ENCODE data around the gene OSBPL2.

OSBPL2 gene

DNA sequence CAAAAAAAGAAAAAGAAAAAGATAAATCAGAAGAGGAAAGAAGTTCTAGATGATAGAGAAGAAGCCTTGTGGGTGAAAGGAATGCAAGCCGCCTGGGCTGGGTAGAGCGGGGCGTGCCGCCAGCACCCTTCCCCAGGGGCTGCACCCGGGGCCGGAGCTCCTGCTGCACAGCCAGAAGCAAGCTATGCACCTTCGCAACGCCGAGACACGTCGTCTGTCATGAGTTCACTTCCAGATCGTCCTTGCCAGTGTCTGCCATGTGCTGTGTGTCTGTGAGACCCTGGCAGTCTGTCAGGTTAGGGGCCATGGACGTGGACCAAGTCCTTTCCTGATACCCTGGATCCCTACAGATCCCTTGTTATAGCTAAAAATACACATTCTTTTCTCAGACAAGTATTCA is 38.9 kb downstream of the OSBPL2 start:
- TF ChIP-seq, protein P1, sequence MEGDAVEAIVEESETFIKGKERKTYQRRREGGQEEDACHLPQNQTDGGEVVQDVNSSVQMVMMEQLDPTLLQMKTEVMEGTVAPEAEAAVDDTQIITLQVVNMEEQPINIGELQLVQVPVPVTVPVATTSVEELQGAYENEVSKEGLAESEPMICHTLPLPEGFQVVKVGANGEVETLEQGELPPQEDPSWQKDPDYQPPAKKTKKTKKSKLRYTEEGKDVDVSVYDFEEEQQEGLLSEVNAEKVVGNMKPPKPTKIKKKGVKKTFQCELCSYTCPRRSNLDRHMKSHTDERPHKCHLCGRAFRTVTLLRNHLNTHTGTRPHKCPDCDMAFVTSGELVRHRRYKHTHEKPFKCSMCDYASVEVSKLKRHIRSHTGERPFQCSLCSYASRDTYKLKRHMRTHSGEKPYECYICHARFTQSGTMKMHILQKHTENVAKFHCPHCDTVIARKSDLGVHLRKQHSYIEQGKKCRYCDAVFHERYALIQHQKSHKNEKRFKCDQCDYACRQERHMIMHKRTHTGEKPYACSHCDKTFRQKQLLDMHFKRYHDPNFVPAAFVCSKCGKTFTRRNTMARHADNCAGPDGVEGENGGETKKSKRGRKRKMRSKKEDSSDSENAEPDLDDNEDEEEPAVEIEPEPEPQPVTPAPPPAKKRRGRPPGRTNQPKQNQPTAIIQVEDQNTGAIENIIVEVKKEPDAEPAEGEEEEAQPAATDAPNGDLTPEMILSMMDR (conservative IDR thresholded peaks at IDR 0.05; ENCODE audit: low read depth, low read length) = no peak
- H3K4me3 ChIP-seq (ENCODE audit: low read length) = no peak overlapping the region
- DNase-seq (ENCODE audit: low read depth) = no peak

DNA sequence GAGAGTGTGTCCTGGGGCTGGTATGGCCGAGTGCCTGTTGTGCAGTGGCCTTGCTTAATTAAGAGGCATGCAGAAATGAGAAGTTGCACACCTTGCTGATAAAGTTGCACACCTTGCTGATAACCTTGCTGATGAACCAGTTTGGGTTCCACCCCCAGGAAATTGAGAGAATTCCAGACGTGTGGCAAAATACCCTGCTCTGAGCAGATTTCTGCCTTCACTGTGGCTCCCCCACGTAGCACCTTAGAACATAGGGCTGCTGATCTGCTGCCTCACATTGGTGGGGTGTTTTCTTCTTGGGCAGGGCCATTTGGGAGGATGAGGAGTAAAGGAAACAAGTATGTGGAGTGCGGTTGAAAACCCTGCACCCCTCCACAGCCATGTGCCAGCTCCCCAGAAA is 42.0 kb downstream of the OSBPL2 start:
- TF ChIP-seq, protein P1 (conservative IDR thresholded peaks at IDR 0.05; ENCODE audit: low read depth, low read length) = no peak
- no peak overlapping the region for H3K4me3 ChIP-seq (ENCODE audit: low read length)
- DNase-seq (ENCODE audit: low read depth) = no peak

DNA sequence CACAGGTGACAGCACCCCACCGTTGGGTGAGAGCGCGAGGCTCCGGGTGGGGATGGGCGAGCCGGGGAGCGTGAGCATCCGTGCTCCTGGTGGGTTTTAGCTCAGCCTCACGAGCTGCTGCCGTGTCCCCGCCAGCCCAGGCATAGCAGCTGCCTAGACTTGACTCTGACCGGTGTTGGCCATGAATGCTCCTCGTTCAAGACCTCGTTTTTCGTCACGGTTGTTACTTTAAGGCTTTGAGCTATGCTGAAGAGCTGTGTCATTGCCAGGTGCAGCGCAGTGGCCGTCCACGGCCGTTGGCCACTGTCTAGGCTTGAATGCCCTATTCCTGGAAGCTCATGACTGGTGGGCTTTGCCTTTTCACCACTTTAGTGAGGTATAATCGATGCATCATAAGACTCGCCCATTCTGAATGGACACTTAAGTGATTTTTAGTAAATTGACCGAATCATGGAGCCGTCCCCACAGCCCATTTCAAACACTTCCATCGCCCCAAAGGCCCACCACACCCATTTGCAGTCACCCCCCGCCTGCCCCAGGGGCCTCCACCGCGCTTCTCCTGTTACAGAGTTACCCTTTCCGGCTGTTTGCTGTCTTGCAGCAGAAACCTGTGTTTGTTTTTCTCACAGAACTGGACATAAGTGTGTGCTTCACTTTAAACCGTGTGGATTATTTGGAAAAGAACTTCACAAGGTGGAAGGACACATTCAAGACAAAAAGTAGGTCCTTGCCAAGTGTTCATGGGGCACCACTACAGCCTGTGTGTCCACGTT is 43.0 kb downstream of the OSBPL2 start:
- DNase-seq (ENCODE audit: low read depth) = no peak
- TF ChIP-seq, protein P1 (conservative IDR thresholded peaks at IDR 0.05; ENCODE audit: low read depth, low read length) = no peak
- H3K4me3 ChIP-seq (ENCODE audit: low read length) = no peak overlapping the region

DNA sequence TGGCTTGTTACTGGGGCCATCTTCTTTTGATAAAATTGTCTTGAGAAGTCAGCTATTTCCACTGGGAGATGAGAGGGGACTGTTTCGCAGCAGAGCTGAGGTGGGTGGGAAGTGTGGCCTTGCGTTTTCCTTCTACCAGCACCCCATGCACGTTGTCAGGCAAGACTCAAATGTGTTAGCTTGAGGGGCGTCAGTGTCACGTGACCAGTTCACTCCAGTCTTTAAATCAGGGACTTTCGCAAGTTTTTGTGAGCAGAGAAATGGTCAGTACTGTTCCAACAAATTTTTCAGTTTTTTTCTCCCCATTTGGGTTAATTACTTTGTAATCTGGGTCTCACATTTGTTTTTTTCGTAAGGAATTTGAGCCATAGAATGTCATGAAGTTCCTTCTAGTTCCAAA is 43.8 kb downstream of the OSBPL2 start:
- H3K4me3 ChIP-seq (ENCODE audit: low read length) = no peak overlapping the region
- TF ChIP-seq, protein P1 (conservative IDR thresholded peaks at IDR 0.05; ENCODE audit: low read depth, low read length) = no peak
- DNase-seq (ENCODE audit: low read depth) = no peak

DNA sequence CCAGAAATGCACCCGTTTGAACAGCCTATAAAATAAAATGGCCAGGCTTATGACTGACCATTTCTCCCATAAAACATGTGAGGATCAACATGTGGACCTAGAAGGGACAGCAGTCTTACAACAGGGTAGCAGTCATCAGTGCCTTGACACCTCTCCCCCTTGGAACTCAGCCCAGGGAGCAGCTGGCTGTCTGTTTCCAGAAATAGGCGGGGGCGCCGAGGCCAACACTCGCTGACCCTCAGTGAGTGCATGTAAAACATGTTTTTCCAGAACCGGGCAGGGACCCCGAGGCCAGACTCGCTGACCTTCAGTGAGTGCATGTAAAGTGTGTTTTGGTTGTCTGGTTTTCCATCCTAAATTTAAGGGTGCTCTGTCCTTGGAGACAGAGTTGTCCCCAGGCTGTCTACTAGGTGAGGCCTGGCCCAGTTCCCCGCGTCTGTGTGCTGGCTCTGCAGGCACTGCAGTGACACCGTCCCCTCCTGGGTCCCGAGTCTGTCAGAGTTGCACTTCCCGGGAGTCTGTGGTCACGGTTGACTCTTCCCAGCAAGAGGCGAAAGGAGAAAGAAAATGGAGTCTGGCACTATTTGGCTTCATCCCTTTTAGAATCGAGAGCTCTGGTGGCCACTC is 44.7 kb downstream of the OSBPL2 start:
- H3K4me3 ChIP-seq (ENCODE audit: low read length) = no peak overlapping the region
- DNase-seq (ENCODE audit: low read depth) = no peak
- TF ChIP-seq, protein P1 (conservative IDR thresholded peaks at IDR 0.05; ENCODE audit: low read depth, low read length) = no peak

DNA sequence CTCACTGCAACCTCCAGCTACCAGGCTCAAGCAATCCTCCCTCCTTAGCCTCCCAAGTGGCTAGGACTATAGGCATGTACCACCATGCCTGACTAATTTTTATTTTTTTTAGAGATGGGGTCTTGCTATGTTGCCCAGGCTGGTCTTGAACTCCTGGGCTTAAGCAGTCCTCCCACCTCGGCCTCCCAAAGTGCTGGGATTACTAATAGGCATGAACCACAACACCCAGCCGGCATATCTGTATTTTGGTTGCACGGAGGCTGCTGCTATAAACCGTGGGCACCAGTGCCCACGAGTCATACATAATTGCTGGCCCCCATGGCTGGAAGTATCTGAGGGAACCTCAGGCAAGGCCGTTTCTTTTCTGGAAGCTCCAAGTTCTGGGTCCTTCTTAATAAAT is 46.1 kb downstream of the OSBPL2 start:
- DNase-seq (ENCODE audit: low read depth) = no peak
- TF ChIP-seq, protein P1 (conservative IDR thresholded peaks at IDR 0.05; ENCODE audit: low read depth, low read length) = no peak
- H3K4me3 ChIP-seq (ENCODE audit: low read length) = no peak overlapping the region

DNA sequence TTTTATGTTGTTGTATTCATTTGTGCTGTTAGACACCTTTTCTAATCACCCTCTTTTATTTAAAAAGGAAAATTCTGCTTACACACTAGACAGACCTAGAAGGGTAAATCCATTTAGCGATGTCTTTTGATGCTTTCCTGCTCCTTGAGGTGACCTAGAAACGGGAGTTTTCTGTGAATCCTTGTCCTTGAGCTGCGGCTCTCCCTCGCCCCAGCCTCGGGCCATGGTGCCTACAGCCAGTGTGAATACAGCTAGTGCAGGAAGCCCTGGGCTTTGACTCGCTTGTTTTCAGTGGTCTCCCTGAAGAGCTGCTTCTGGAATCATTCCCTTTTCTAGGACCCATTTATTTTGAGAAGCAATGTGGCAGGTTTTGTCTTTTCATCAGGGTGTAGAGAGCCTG is 46.8 kb downstream of the OSBPL2 start:
- DNase-seq (ENCODE audit: low read depth) = no peak
- TF ChIP-seq, protein P1 (conservative IDR thresholded peaks at IDR 0.05; ENCODE audit: low read depth, low read length) = no peak
- H3K4me3 ChIP-seq (ENCODE audit: low read length) = no peak overlapping the region
